Activated naive CD8-positive, alpha-beta T cell treated with anti-CD3 and anti-CD28 coated beads, Interleukin-2, amount 10 ng/mL, durations not matched to agents 7 days and 5 days (primary cell): Measurements from ENCODE around the gene GPN3. TPM values are rescaled to one million over a fixed set of nuclear protein-coding genes. Genes with fewer than 3 reads are reported as not detected.
A peak's percentile ranks its signal among the peaks of the same experiment; 100 is the strongest.
"Not testable (repeated sequence)": the region's sequence is repeated elsewhere in the genome, so short reads cannot be mapped to it uniquely, and the experiment has no call there.

Source experiments
- ATAC-seq: fragments of 150-1000 bp; cut with Tn5 transposase; one replicate; pipeline ENCODE4 v1.10.0; 2021; ENCODE audit warnings: low read depth, moderate library complexity
- POLR2A ChIA-PET: fragments of 350-600 bp; sonication (Branson Sonifier 250); formaldehyde crosslinking; loops from one replicate; lab custom pipeline; 2021; ENCODE audit warnings: antibody characterized with exemption; lab: Charles Lee
- DNase-seq: peaks from one replicate; pipeline ENCODE4 v3.0.0; 2021
- H3K27ac Mint-ChIP-seq: one replicate; pipeline ENCODE4 v1.8.0; 2022; ENCODE audit warnings: mild to moderate bottlenecking, mixed read lengths
- H3K27me3 Mint-ChIP-seq: one replicate; pipeline ENCODE4 v1.8.0; 2022; ENCODE audit warnings: mild to moderate bottlenecking, moderate library complexity, mixed read lengths
- H3K36me3 Mint-ChIP-seq: one replicate; pipeline ENCODE4 v1.8.0; 2021; ENCODE audit warnings: mild to moderate bottlenecking, mixed read lengths
- H3K4me1 Mint-ChIP-seq: one replicate; pipeline ENCODE4 v1.8.0; 2021; ENCODE audit warnings: mixed read lengths
- H3K4me3 Mint-ChIP-seq: one replicate; pipeline ENCODE4 v1.8.0; 2022; ENCODE audit warnings: mild to moderate bottlenecking, moderate library complexity, mixed read lengths
- H3K9me3 Mint-ChIP-seq: one replicate; pipeline ENCODE4 v1.8.0; 2021; ENCODE audit warnings: mixed read lengths
- total RNA-seq, 2 experiments: library from RNA; stranded (reverse); gene quantifications; one replicate each; pipeline ENCODE4 v1.2.3, GENCODE V29; 2021

The GPN3 gene
- total RNA-seq, 2 experiments from 2014 or later, result 22.9 to 23.4 TPM

DNA sequence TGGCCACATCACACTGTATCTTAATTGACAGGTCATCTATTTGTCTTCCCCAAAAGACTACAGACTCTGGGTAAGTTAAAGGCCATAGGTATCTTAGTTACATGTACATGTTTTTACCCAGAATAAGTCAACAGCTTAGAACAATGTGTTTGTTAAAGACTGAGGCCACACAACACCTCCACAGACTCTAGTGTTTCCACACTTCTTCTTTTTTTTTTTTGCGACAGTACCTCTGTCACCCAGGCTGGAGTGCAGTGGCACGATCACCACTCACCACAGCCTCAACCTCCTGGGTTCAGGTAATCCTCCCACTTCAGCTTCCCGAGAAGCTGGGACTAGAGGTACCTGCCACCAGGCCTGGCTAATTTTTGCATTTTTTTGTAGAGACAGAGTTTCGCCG is 1.3 kb downstream of the GPN3 start:
- no peak for ATAC-seq
- H3K27ac Mint-ChIP-seq, result no peak overlapping the region
- H3K4me1 Mint-ChIP-seq, result peaks cover 35% of the 10 kb centered on the region
- H3K27me3 Mint-ChIP-seq, result no peaks in the 10 kb centered on the region
- no peaks in the 10 kb centered on the region for H3K9me3 Mint-ChIP-seq
- H3K4me3 Mint-ChIP-seq, result peak overlapping the region; percentile 98
- POLR2A ChIA-PET, result interaction anchor here (1.3 kb wide), 1 partner anchor 17 kb away, joined by 4 read pairs; the partner anchor contains the start of gene ARPC3
- peaks cover 15% of the 10 kb centered on the region for H3K36me3 Mint-ChIP-seq
- no peak for DNase-seq

DNA sequence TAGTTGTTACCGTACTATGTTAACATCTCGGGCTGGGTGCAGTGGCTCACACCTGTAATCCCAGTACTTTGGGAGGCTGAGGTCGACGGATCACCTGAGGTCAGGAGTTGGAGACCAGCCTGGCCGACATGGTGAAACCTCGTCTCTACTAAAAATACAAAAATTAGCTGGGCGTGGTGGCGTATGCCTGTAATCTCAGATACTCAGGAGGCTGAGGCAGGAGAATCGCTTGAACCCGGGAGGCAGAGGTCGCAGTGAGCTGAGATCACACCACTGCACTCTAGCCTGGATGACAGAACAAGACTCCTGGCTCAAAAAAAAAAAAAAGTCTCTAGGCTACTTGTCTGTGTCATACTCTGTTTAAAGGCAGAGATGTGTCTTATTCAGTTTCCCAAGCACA is 2.3 kb downstream of the GPN3 start:
- peak overlapping the region; percentile 8 for H3K4me3 Mint-ChIP-seq
- not testable (repeated sequence) for ATAC-seq, H3K27ac Mint-ChIP-seq, DNase-seq, H3K9me3 Mint-ChIP-seq, H3K27me3 Mint-ChIP-seq
- H3K36me3 Mint-ChIP-seq, result peaks cover 11% of the 10 kb centered on the region
- peaks cover 33% of the 10 kb centered on the region for H3K4me1 Mint-ChIP-seq
- POLR2A ChIA-PET, result interaction anchor here (1.3 kb wide), 1 partner anchor 16 kb away, joined by 4 read pairs; the partner anchor contains the start of gene ARPC3

GRCh38 chr12:110465024-110465423 is 3.0 kb downstream of the GPN3 start:
- H3K36me3 Mint-ChIP-seq, result peaks cover 12% of the 10 kb centered on the region
- POLR2A ChIA-PET, result interaction anchor here (2.1 kb wide), 1 partner anchor 15 kb away, joined by 11 read pairs; the partner anchor contains the start of gene ARPC3
- no peak overlapping the region for H3K4me3 Mint-ChIP-seq
- no peaks in the 10 kb centered on the region for H3K9me3 Mint-ChIP-seq
- H3K27me3 Mint-ChIP-seq, result no peaks in the 10 kb centered on the region
- DNase-seq (no peak), ATAC-seq (no peak)
- peaks cover 28% of the 10 kb centered on the region for H3K4me1 Mint-ChIP-seq
- H3K27ac Mint-ChIP-seq, result no peak overlapping the region

GRCh38 chr12:110461189-110461588 is 6.9 kb downstream of the GPN3 start:
- ATAC-seq, H3K27ac Mint-ChIP-seq, H3K27me3 Mint-ChIP-seq, DNase-seq, POLR2A ChIA-PET, H3K4me3 Mint-ChIP-seq, H3K9me3 Mint-ChIP-seq: not testable (repeated sequence)
- Mint-ChIP-seq H3K36me3 (peaks cover 19% of the 10 kb centered on the region), H3K4me1 (peaks cover 13% of the 10 kb centered on the region)

DNA sequence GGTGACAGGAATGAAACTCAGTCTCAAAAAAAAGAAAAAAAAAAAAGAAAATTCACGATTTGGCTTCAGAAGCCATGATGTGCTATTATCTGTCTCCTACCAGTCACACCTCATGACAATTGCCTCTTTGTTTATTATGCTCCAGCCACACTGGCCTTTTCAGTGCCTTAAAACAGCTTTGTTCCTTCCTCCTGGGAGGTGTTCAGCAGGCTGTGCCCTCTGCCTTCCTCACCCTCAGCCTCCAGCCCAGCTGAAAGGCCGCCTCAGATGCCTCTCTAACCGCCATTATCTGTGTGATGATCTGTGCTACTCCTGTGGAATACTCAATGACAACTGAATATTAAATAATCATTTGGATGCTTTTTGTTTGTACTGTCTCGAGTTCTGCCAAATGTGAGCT is 9.3 kb downstream of the GPN3 start:
- DNase-seq, result no peak
- ATAC-seq, result no peak
- Mint-ChIP-seq H3K9me3 (no peaks in the 10 kb centered on the region), H3K4me3 (no peak overlapping the region), H3K36me3 (peaks cover 17% of the 10 kb centered on the region), H3K27ac (peak overlapping the region; percentile 3), H3K27me3 (no peaks in the 10 kb centered on the region), H3K4me1 (peaks cover 9% of the 10 kb centered on the region)
- POLR2A ChIA-PET, result interaction anchor here (0.5 to 3.8 kb wide), 3 partner anchors 8 to 142 kb away, joined by 3 to 21 read pairs (median 7); partner anchors contain the start of genes ARPC3, FAM216A and GPN3

DNA sequence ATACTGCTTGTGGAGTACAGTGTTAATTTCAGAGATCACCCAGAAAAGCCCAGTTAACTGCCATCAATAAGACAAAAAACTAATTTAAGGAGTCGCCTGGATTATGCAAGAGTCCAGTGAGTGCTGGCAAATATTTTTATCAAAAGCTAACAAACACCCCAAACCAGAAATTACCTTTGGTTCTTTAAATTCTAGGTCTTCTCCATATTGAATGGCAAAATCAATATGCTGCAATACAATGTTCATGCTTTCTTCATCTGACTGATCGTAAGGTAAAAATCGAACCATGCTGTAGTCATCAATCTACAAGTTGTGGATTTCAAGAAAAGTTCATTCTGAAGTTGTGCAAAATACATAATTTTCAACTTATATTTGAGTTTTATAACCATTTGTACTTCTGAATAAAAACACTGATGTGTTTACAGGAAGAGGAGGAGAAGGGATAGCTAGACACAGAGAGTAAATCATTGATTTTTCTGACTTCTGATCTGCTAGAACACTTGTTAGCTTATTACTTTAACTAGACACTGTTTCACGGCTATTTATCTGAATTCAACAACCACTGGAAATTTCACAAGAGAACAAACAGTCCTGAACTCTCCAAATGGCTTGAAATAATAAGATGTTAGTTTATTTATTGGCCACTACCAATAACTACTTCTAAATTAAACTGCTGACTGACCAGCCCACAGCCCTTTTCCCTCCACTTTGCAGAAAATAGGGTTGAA is 14.3 kb downstream of the GPN3 start:
- no peaks in the 10 kb centered on the region for H3K27me3 Mint-ChIP-seq
- H3K9me3 Mint-ChIP-seq, result no peaks in the 10 kb centered on the region
- POLR2A ChIA-PET, result no interaction called here
- H3K27ac Mint-ChIP-seq, result no peak overlapping the region
- peaks cover 21% of the 10 kb centered on the region for H3K4me1 Mint-ChIP-seq
- no peak overlapping the region for H3K4me3 Mint-ChIP-seq
- ATAC-seq (no peak), DNase-seq (no peak)
- H3K36me3 Mint-ChIP-seq, result peaks cover 19% of the 10 kb centered on the region

GRCh38 chr12:110451263-110451662 is 16.8 kb downstream of the GPN3 start:
- DNase-seq (no peak), ATAC-seq (no peak)
- Mint-ChIP-seq H3K4me1 (peaks cover 32% of the 10 kb centered on the region), H3K27ac (peak overlapping the region; percentile 100), H3K36me3 (peaks cover 31% of the 10 kb centered on the region), H3K4me3 (peak overlapping the region; percentile 100), H3K9me3 (no peaks in the 10 kb centered on the region), H3K27me3 (no peaks in the 10 kb centered on the region)
- POLR2A ChIA-PET, result interaction anchor here (0.6 to 6.0 kb wide), 9 partner anchors 11 to 162 kb away, joined by 4 to 87 read pairs (median 6); partner anchors contain the start of genes FAM216A, GPN3 and TCTN1

GRCh38 chr12:110449799-110450497 is 18.1 kb downstream of the GPN3 start, which contains the start of gene ARPC3:
Gene ARPC3 (minus strand): TSS chr12:110450337. CDS start chr12:110450260, 77 bp downstream.
- peak; percentile 95 for DNase-seq
- Mint-ChIP-seq H3K27ac (peak within 1 kb of the TSS; percentile 100), H3K4me1 (peaks cover 34% of the 10 kb centered on the region), H3K9me3 (no peaks in the 10 kb centered on the region), H3K36me3 (peaks cover 32% of the 10 kb centered on the region), H3K4me3 (peak within 1 kb of the TSS; percentile 100), H3K27me3 (no peaks in the 10 kb centered on the region)
- POLR2A ChIA-PET, result interaction anchor here (0.6 to 6.0 kb wide), 31 partner anchors 9 to 451 kb away, joined by 3 to 87 read pairs (median 4); partner anchors contain the start of genes ANKRD13A, ATP2A2, FAM216A and GPN3
- peak; percentile 97 for ATAC-seq

GRCh38 chr12:110444455-110444854 is 23.6 kb downstream of the GPN3 start:
- Mint-ChIP-seq H3K36me3 (peaks cover 27% of the 10 kb centered on the region), H3K27ac (no peak overlapping the region), H3K4me1 (peaks cover 23% of the 10 kb centered on the region), H3K4me3 (no peak overlapping the region), H3K27me3 (no peaks in the 10 kb centered on the region), H3K9me3 (no peaks in the 10 kb centered on the region)
- DNase-seq, result no peak
- ATAC-seq, result no peak
- POLR2A ChIA-PET, result no interaction called here

DNA sequence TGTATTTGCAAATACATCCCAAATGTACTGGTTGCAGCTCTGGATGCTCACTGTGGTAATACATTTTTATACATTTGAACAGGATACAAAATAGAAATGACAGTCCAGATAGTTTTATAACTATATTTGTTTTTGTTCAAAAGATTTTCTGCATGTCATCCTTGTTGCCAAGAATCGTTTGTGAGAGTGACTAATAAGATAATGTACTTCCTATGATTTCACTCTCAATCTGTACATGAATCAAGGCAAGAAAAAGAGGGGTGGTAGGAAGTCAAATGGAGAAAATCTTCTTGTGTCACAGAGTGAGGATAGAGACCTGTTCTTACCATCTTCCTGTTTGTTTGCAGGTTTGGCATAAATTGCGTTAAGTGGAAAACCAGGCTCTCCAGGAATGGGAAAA is 31.8 kb downstream of the GPN3 start:
- DNase-seq, result no peak
- H3K27ac Mint-ChIP-seq, result no peak overlapping the region
- no peaks in the 10 kb centered on the region for H3K4me1 Mint-ChIP-seq
- no peak overlapping the region for H3K4me3 Mint-ChIP-seq
- peaks cover 25% of the 10 kb centered on the region for H3K36me3 Mint-ChIP-seq
- no peaks in the 10 kb centered on the region for H3K9me3 Mint-ChIP-seq
- no peaks in the 10 kb centered on the region for H3K27me3 Mint-ChIP-seq
- POLR2A ChIA-PET, result no interaction called here
- ATAC-seq, result no peak

DNA sequence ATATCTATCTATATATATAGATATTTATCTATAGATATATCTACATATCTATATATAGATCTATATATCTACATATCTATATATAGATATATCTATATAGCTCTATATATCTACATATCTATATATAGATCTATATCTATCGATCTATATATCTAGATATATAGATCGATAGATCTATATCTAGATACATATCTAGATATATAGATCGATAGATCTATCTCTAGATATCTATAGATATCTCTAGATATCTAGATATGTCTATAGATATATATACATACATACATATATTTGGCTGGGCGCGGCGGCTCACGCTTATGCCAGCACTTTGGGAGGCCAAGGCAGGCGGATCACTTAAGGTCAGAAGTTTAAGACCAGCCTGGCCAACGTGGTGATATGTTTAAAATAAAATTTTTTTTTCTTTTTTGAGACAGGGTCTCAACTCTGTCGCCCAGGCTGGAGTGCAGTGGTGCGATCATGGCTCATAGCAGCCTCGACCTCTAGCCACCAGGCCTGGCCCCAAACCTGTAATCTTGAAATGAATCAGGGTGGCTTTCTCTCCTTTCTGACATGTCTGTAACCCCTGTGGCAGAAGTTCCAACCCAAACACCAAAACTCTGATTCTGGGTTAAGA is 36.0 kb downstream of the GPN3 start:
- Mint-ChIP-seq H3K4me1 (no peaks in the 10 kb centered on the region), H3K27ac (no peak overlapping the region), H3K9me3 (no peaks in the 10 kb centered on the region), H3K27me3 (no peaks in the 10 kb centered on the region), H3K36me3 (peaks cover 14% of the 10 kb centered on the region), H3K4me3 (no peak overlapping the region)
- no peak for DNase-seq
- ATAC-seq, result no peak
- POLR2A ChIA-PET, result interaction anchor here (0.5 to 2.0 kb wide), 16 partner anchors 11 to 431 kb away, joined by 3 to 26 read pairs (median 6); partner anchors contain the start of genes ARPC3 and GPN3

DNA sequence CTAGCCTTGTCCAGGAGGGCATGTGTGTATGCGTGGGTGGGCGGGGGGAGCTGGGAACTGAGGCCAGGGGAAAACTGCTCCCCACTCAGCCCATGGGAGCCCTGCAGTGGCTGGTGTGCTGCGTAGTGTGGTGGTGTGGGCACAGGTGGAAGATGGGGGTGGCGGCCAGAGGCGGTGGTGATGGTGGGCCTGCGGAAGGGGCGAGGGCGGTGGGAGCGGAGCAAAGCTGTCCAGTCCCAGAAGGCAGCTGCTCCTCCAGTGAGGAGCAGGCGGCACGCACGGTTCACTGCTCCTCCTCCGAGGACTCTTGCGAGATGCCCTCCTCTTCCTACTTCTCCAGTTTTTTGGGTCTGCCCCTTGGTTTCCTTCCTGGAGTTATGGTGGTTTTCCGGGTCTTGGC is 38.4 kb downstream of the GPN3 start:
- H3K4me1 Mint-ChIP-seq, H3K27me3 Mint-ChIP-seq, POLR2A ChIA-PET, ATAC-seq, H3K36me3 Mint-ChIP-seq, DNase-seq, H3K4me3 Mint-ChIP-seq, H3K9me3 Mint-ChIP-seq, H3K27ac Mint-ChIP-seq: not testable (repeated sequence)

- Mint-ChIP-seq H3K9me3 (no peaks in the 10 kb centered on the region), H3K36me3 (no peaks in the 10 kb centered on the region), H3K4me3 (no peak overlapping the region), H3K4me1 (no peaks in the 10 kb centered on the region), H3K27me3 (peaks cover 12% of the 10 kb centered on the region), H3K27ac (no peak overlapping the region)
- ATAC-seq, result no peak
- POLR2A ChIA-PET, result no interaction called here
- DNase-seq, result no peak
Observed at GRCh38 chr12:110426406-110426805, 41.7 kb downstream of the GPN3 start.
